NT2/D1 (cell line): ENCODE measurements around the gene TNP1.

Experiments
- SUZ12 ChIP-seq: IDR thresholded peaks from 2 replicates; pipeline ENCODE4 v1.6.1; 2011; ENCODE audit not compliant: insufficient read length, insufficient read depth; ENCODE audit errors: extremely low read depth
- YY1 ChIP-seq: IDR thresholded peaks from 2 replicates; pipeline ENCODE4 v1.6.1; 2011; ENCODE audit not compliant: insufficient read length, insufficient read depth
- ZNF274 ChIP-seq: IDR thresholded peaks from 2 replicates; pipeline ENCODE4 v1.6.1; 2011; ENCODE audit warnings: mild to moderate bottlenecking, low read depth, low read length

DNA sequence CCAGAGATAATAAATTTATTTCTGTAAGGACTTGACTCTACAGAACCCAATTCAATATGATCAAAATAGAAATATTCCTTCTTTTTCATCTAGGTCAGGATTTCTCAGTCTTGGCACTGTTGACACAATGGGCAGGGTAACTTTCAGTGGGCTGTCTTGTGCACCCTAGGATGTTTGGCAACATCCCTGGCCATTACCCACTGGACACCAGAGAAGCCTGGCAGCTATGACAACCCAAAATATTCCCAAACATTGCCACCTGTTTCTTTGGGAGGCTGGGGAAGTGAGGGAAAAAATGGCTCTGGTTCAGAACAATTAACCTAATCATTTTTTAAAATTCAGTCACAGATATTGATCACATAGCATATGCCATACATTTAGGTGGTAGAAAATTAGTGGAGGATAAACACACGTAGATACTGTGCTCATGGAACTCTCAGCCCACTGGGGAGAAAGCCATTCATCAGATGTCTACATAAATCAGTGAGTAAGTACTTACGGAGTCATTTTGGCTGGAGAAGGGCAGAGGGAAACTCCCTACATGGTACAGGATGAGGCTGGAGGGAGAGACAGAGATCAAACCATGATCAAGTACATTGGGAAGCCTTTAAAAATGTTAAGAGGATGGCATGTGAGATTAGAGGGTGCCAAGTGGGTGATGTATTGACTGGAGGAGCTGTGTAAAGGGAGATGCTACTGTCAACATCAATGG, 718 bp upstream of the TNP1 start:
- TF ChIP-seq SUZ12, result no peak
- no peak for TF ChIP-seq ZNF274
- no peak for TF ChIP-seq YY1
